Fibroblast of lung (primary cell): ENCODE data around the gene ZG16. TPM values are rescaled to one million over a fixed set of nuclear protein-coding genes. Genes with fewer than 3 reads are reported as not detected.

Source experiments
- DNase-seq, 2 donors: peaks; one replicate each; pipeline versions ENCODE4 v3.0.0 to v3.0.0-alpha.2; 2010; ENCODE audit warnings: low read depth in 2 of 2
- H2AFZ ChIP-seq: 2 replicates; pipeline ENCODE4 v1.5.1; 2012; ENCODE audit warnings: low read length, control low read depth, inconsistent platforms
- H3K27ac ChIP-seq: 2 replicates; pipeline ENCODE4 v1.5.1; 2011; ENCODE audit warnings: low read length, control low read depth; ENCODE audit not compliant: insufficient read depth
- H3K27me3 ChIP-seq: 2 replicates; pipeline ENCODE4 v1.5.1; 2011; ENCODE audit warnings: mild to moderate bottlenecking, low read length; ENCODE audit not compliant: control insufficient read depth, insufficient read depth
- H3K36me3 ChIP-seq: 2 replicates; pipeline ENCODE4 v1.5.1; 2011; ENCODE audit warnings: low read length; ENCODE audit not compliant: control insufficient read depth, insufficient read depth
- H3K4me1 ChIP-seq: 2 replicates; pipeline ENCODE4 v1.5.1; 2011; ENCODE audit warnings: low read length; ENCODE audit not compliant: control insufficient read depth, insufficient read depth; ENCODE audit errors: extremely low read depth
- H3K4me2 ChIP-seq: 2 replicates; pipeline ENCODE4 v1.5.1; 2011; ENCODE audit warnings: low read length, control low read depth; ENCODE audit not compliant: insufficient read depth; ENCODE audit errors: extremely low read depth
- H3K4me3 ChIP-seq, 4 experiments: fragments of 200-600 bp in 1 of 4; sonication (generic) in 1 of 4; replicated peaks in 1 of 4; 2 replicates each; pipeline ENCODE4 v1.5.1; 2011 to 2016; ENCODE audit warnings: low read length in 4 of 4, low read depth in 3 of 4, mild to moderate bottlenecking in 3 of 4, control low read depth in 2 of 4, inconsistent platforms in 1 of 4, mixed read lengths in 1 of 4; ENCODE audit not compliant: insufficient read depth in 1 of 4; ENCODE audit errors: control extremely low read depth in 1 of 4
- H3K79me2 ChIP-seq: 2 replicates; pipeline ENCODE4 v1.5.1; 2012; ENCODE audit warnings: mild to moderate bottlenecking, low read length, inconsistent platforms; ENCODE audit not compliant: control insufficient read depth, insufficient read depth
- H3K9ac ChIP-seq: 2 replicates; pipeline ENCODE4 v1.5.1; 2011; ENCODE audit warnings: mild to moderate bottlenecking, low read length, control low read depth; ENCODE audit not compliant: insufficient read depth
- H3K9me3 ChIP-seq: 2 replicates; pipeline ENCODE4 v1.5.1; 2012; ENCODE audit warnings: low read depth, low read length; ENCODE audit not compliant: control insufficient read depth, insufficient read depth
- H4K20me1 ChIP-seq: 2 replicates; pipeline ENCODE4 v1.5.1; 2011; ENCODE audit warnings: low read length; ENCODE audit not compliant: control insufficient read depth, insufficient read depth; ENCODE audit errors: extremely low read depth
- EZH2 ChIP-seq: IDR thresholded peaks from 2 replicates; pipeline ENCODE4 v1.5.1; 2012; ENCODE audit warnings: low read length, control low read depth, mild to moderate bottlenecking; ENCODE audit errors: missing control alignments
- polyA plus RNA-seq, 2 donors: library from polyadenylated mRNA; depleted of rRNA in 1 of 2; stranded (reverse) in 1 of 2; unstranded in 1 of 2; fragments of >200 nt; gene quantifications; 2 replicates each; pipeline ENCODE4 v1.2.1, GENCODE V29; 2011 to 2012; ENCODE audit warnings: missing spikeins in 1 of 2
- total RNA-seq: library from RNA; depleted of rRNA; stranded (reverse); fragments of >200 nt; gene quantifications from 2 replicates; pipeline ENCODE4 v1.2.1, GENCODE V29; 2014
- TF ChIP-seq, protein P1 (sequence below), 2 donors: IDR thresholded peaks in 1 of 2; conservative IDR thresholded peaks in 1 of 2; 1 replicate in 1 of 2; 2 replicates in 1 of 2; pipeline ENCODE4 v1.5.1; 2011 to 2012; ENCODE audit warnings: low read length in 2 of 2, control low read depth in 1 of 2, inconsistent platforms in 1 of 2, low read depth in 1 of 2, mild to moderate bottlenecking in 1 of 2

Gene ZG16
- total and polyA plus RNA-seq, 2 donors (not counting 1 experiment from before 2014, with no cell fraction given), result not detected

DNA sequence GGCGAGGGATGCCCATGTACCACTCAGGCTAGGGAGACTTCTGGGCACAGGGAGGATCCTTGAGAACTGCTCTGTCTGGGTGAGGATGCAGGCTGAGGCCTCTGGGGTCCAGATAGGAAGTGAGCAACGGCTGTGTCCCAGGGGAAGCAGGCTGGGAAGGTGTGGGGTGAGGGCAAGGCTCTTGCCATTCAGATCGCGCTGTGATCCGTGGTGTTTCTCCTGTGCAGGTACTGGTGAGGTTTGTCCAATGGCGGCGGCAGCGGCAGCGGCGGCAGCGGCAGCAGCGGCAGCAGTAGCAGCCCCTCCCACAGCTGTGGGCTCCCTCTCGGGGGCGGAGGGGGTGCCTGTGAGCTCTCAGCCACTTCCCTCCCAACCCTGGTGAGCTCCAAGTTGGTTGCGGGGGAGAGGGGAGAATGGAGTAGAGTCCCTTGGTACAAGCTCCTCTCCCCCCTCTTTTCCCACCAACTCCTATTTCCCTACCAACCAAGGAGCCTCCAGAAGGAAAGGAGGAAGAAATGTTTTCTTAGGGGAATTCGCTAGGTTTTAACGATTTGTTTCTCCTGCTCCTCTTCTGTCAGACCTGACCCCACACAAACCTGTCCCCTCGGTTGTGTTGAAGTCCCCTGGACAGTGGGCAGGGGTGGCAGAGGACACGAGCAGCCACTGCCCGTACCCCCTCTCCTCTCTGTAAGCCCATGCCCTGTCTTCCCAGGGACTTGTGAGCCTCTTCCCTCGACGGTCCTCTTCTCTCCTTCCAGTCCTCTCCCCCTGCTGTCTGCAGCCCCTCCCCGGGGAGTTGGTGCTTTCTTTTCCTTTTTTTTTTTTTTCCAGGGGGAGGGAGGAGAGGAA lies 32.0 kb downstream of the ZG16 start:
- Histone ChIP-seq H3K36me3 (peaks cover 12% of the 10 kb centered on the region), H3K4me3 (peak overlapping the region in 1 of 4 experiments; percentile 27), H4K20me1 (no peaks in the 10 kb centered on the region), H3K9ac (no peak overlapping the region), H3K79me2 (peaks cover 33% of the 10 kb centered on the region), H3K27me3 (no peaks in the 10 kb centered on the region), H3K4me1 (peaks cover 37% of the 10 kb centered on the region), H2AFZ (no peak overlapping the region), H3K4me2 (peak overlapping the region; percentile 75), H3K9me3 (no peaks in the 10 kb centered on the region), H3K27ac (peak overlapping the region; percentile 78)
- TF ChIP-seq, protein P1, sequence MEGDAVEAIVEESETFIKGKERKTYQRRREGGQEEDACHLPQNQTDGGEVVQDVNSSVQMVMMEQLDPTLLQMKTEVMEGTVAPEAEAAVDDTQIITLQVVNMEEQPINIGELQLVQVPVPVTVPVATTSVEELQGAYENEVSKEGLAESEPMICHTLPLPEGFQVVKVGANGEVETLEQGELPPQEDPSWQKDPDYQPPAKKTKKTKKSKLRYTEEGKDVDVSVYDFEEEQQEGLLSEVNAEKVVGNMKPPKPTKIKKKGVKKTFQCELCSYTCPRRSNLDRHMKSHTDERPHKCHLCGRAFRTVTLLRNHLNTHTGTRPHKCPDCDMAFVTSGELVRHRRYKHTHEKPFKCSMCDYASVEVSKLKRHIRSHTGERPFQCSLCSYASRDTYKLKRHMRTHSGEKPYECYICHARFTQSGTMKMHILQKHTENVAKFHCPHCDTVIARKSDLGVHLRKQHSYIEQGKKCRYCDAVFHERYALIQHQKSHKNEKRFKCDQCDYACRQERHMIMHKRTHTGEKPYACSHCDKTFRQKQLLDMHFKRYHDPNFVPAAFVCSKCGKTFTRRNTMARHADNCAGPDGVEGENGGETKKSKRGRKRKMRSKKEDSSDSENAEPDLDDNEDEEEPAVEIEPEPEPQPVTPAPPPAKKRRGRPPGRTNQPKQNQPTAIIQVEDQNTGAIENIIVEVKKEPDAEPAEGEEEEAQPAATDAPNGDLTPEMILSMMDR (conservative IDR thresholded peaks at IDR 0.05 in 1 of 2, IDR thresholded peaks at IDR 0.05 in 1 of 2; ENCODE audit: low read depth in 1 of 2, low read length in 2 of 2), result no peak
- TF ChIP-seq EZH2, result no peak
- no peak for DNase-seq

DNA sequence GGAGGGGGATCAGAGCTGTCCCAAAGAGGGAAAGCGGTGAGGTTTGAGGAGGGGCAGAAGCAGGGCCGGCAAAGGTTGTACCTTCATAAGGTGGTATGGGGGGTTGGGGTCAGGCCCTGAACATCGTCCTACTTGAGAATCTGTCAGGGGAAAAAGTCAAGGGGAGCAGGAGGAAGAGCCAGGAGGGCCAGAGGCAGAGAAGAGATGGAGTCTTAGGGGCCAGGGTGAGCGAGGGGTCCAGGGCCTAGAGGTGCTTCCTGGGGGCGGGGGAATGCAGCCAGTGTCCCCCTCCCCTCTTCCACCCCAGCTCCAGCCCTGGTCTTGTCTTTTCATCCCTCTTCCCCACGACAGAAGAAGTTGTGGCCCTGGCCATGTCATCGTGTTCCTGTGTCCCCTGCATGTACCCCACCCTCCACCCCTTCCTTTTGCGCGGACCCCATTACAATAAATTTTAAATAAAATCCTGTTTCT lies 32.7 kb downstream of the ZG16 start:
- Histone ChIP-seq H3K36me3 (peaks cover 12% of the 10 kb centered on the region), H3K4me1 (peaks cover 42% of the 10 kb centered on the region), H3K27ac (peak overlapping the region; percentile 78), H3K4me3 (peak overlapping the region in 1 of 4 experiments; percentile 77), H3K9me3 (no peaks in the 10 kb centered on the region), H2AFZ (no peak overlapping the region), H3K27me3 (no peaks in the 10 kb centered on the region), H4K20me1 (no peaks in the 10 kb centered on the region), H3K79me2 (peaks cover 33% of the 10 kb centered on the region), H3K9ac (peak overlapping the region; percentile 7), H3K4me2 (peak overlapping the region; percentile 75)
- DNase-seq, result no peak
- TF ChIP-seq, protein P1 (conservative IDR thresholded peaks at IDR 0.05 in 1 of 2, IDR thresholded peaks at IDR 0.05 in 1 of 2; ENCODE audit: low read depth in 1 of 2, low read length in 2 of 2), result no peak
- TF ChIP-seq EZH2, result no peak

DNA sequence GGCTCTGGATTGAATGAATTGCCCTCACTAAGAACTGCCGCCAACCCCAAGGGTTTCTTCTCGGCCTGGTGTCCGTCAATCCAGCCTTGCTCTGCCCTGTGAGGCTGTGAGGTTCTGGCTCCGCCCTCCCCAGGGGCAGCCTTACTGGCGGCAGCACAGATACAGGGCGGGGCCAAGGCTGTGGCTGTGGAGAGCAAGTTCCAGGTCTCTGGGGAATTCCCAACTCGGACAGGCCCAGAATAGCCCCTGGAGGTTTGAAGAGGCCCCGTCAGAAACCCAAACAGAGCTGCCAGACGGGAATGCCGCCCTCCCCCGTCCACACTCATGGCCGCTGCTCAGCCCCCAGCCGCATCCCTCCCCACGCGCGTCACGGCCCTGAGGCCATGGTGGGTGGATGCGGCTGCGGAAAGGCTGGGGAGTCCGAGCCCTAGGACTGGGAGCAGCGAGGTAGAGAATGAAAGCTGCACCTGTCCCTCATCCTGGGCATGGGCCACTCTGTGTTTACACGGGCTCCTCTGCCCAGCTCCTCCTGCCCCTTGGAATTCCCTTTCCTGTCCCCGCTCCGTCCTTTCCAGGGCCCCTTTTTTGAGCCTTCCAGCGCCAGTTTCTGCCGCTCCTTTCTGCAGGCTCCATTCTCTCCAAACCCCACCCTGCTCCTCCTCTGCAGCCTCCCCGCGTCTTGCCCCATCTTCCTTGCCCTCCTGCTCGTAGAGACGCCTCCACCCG lies 33.3 kb downstream of the ZG16 start:
- Histone ChIP-seq H3K79me2 (peaks cover 33% of the 10 kb centered on the region), H3K36me3 (peaks cover 12% of the 10 kb centered on the region), H3K9ac (peak overlapping the region; percentile 53), H3K4me3 (peak overlapping the region; percentile 38 to 77 (median 61)), H3K27ac (peak overlapping the region; percentile 78), H4K20me1 (no peaks in the 10 kb centered on the region), H3K4me1 (peaks cover 42% of the 10 kb centered on the region), H3K4me2 (peak overlapping the region; percentile 97), H2AFZ (no peak overlapping the region), H3K9me3 (no peaks in the 10 kb centered on the region), H3K27me3 (no peaks in the 10 kb centered on the region)
- DNase-seq, result peak; percentile 98
- TF ChIP-seq, protein P1 (conservative IDR thresholded peaks at IDR 0.05 in 1 of 2, IDR thresholded peaks at IDR 0.05 in 1 of 2; ENCODE audit: low read depth in 1 of 2, low read length in 2 of 2), result no peak
- TF ChIP-seq EZH2, result no peak
